Fibroblast of villous mesenchyme (primary cell): ENCODE data around the gene DOLPP1. TPM values are rescaled to one million over a fixed set of nuclear protein-coding genes. Genes with fewer than 3 reads are reported as not detected.
A peak's percentile ranks its signal among the peaks of the same experiment; 100 is the strongest.

Experiments used
- DNase-seq: peaks from one replicate; pipeline ENCODE4 v3.0.0-alpha.2; 2010; ENCODE audit warnings: low read depth
- H3K4me3 ChIP-seq: 2 replicates; pipeline ENCODE4 v1.5.1; 2011; ENCODE audit warnings: low read depth, mild to moderate bottlenecking, low read length
- CTCF ChIP-seq: IDR thresholded peaks from 2 replicates; pipeline ENCODE4 v1.5.1; 2012; ENCODE audit warnings: low read depth, mild to moderate bottlenecking, low read length; ENCODE audit not compliant: insufficient read depth
- total RNA-seq: library from RNA; depleted of rRNA; stranded (reverse); fragments of >200 nt; gene quantifications from 2 replicates; pipeline ENCODE4 v1.2.3, GENCODE V29; 2012

DOLPP1 gene
- total RNA-seq, 1 donor = 14.2 TPM

DNA sequence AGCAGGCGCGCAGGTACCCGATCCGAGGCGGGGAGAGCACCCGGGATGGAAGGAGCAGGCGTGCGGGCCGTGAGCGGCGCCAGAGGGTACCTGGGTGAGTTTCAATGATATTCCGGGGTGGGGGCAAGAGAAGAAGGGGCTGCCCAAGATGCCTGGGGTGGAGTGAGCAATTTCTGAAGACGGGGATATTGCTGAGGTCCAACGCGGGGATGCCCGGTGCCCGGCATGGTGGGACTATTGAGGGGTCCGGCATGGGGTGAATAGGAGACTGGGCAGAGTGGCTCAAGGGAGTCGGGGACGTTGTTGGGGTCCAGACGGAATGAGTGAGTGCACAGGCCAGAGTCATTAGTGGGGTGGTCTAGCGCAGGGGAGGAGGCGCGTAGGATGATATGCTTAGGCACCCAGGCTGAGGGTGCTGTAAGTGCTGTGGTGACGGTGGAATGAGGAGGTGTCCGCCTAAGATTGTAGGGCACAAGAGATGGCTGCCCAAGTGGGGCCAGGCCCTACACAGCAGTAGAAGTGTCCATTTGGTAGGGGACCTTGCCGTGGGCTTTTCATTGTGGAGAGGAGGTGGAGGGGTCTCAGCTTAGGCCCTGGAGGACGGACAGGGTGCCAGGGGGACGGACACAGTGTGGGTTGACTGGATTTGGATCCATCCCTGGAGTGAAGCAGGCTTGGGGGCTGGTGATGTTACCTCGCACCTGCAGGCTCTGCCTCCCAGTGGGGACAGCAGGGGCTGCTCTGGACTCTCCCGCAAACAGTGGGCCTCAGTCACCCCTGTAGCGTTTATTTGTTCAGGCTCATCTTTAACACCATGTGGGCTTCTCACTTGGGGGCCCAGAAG lies 43.8 kb upstream of the DOLPP1 start:
- no peak for DNase-seq
- H3K4me3 ChIP-seq = peak overlapping the region; percentile 99
- no peak for TF ChIP-seq CTCF

DNA sequence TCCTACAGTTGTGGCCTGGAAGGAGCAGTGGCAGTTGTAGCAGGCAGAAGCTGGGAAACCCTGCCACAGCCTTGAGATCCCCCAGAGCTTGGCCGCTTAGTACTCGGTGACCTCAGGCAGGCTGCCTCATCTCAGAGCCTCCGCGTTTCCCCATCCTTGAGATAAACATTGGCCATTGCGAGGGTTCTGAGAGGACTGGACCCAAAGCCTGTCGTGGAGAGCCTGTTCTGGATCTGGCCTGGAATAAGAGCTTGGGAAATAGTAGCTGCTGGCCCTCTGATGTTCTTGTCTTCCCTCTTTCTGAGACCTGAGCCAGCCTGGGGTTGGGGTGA lies 43.2 kb upstream of the DOLPP1 start:
- peak overlapping the region; percentile 99 for H3K4me3 ChIP-seq
- no peak for DNase-seq
- TF ChIP-seq CTCF = no peak

- DNase-seq = no peak
- H3K4me3 ChIP-seq = peak overlapping the region; percentile 99
- TF ChIP-seq CTCF = no peak
These were observed 42.6 kb upstream of the DOLPP1 start for GRCh38 chr9:129038109-129038852.

DNA sequence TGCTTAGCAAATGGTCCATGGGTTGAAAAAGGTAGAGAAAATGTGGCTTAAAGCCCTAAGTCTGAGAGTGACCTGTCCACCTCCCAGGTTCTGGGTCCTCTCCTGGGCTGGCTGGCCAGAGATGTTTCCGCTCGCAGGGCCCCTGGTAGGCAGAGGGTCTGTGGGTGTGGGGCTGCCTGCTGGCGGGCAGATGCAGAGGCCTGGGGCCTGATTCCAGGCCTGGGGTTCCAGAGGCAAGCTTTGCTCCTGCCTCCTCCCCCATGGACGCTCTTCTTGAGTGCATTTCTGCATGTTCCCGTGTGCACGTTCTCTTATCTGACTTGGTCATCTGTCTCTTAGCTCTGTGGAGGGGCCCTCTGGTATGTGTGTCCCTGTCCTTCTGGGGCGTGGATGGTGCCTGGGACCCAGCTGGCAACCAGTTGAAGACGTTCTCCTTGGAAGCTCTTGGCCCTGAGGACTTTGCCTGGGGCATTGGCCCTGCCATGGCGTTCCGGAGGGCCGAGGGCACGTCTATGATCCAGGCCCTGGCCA lies 40.7 kb upstream of the DOLPP1 start:
- no peak for DNase-seq
- TF ChIP-seq CTCF = no peak
- no peak overlapping the region for H3K4me3 ChIP-seq

GRCh38 chr9:129042016-129042415 lies 38.9 kb upstream of the DOLPP1 start:
- no peak for DNase-seq
- TF ChIP-seq CTCF = no peak
- no peak overlapping the region for H3K4me3 ChIP-seq

DNA sequence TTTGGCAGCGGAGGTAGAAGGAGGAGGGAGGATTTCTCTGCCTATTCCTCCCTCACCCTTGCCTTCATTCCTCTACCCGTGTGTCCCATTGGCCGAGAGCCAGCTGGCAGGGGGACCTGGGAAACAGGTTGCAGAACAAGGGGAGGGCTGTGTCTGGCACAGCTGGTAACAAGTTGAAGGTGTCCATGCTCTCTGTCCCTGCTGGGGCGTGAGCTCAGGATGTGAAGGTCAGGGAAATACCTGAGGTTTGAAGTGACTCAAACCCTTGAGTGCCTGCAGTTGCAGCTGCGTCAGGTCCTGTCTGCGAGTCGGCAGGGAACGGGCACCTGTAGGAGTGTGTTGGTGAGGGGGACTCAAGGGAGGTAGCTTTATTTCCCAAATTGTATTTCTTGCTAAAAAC lies 28.3 kb upstream of the DOLPP1 start:
- no peak overlapping the region for H3K4me3 ChIP-seq
- TF ChIP-seq CTCF = no peak
- no peak for DNase-seq
